ENCODE measurements around the gene KLHL36.
A peak's percentile ranks its signal among the peaks of the same experiment; 100 is the strongest.

KLHL36 gene

DNA sequence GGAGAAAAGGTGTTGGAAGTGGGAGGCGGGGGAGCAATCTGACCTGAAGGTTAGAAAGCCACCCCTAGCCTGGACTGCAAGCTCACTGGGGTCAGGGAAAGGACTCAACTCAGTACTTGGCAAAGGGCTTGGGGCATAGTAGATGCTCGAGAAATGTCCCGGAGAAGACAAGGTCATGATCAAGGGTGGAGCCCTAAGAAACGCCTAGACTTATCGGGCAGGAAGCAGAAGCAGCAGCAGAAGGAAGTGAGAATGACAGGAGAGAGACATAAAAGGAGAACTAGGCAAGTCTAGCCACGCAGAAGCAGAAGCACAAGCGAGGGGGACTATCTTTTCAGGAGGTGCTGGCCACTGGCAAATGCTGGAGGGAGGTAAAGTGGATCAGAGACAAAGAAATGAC, 40.6 kb upstream of the KLHL36 start:
- Histone ChIP-seq H3K27me3 (ENCODE audit: low read depth, low read length) (no peaks in the 10 kb centered on the region), H3K36me3 (ENCODE audit: control insufficient read depth in 1 of 2, insufficient read depth in 2 of 2, low read length in 2 of 2) (no peaks in the 10 kb centered on the region), H3K27ac (ENCODE audit: low read length) (no peak overlapping the region), H3K4me3 (ENCODE audit: low read depth in 1 of 2, low read length in 2 of 2) (no peak overlapping the region), H3K4me1 (ENCODE audit: control insufficient read depth in 1 of 2, insufficient read depth in 2 of 2, low read length in 2 of 2) (peaks cover 0 to 25% of the 10 kb centered on the region in 2 donors), H3K9me3 (ENCODE audit: control insufficient read depth in 1 of 2, low read length in 2 of 2) (no peaks in the 10 kb centered on the region)

DNA sequence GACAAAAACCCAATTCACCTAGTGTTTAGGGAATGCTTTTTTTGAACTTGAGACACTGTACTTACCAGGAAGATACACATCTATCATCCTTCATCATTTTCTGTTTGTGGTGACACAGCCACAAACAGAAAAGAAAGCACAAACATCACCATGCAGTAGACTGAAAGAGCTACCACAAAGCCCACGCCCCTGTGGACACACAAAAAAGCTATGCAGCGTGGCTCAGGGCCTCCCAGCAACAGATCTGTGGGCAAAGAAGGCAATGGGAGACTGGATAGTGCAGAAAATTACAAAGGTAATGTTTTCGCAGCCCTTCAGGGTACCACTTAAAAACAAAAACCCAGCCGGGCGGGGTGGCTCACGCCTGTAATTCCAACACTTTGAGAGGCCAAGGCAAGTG, 40.0 kb upstream of the KLHL36 start:
- H3K4me3 ChIP-seq (ENCODE audit: low read depth in 1 of 2, low read length in 2 of 2), result no peak overlapping the region
- H3K9me3 ChIP-seq (ENCODE audit: control insufficient read depth in 1 of 2, low read length in 2 of 2), result no peaks in the 10 kb centered on the region
- H3K27ac ChIP-seq (ENCODE audit: low read length), result no peak overlapping the region
- H3K36me3 ChIP-seq (ENCODE audit: control insufficient read depth in 1 of 2, insufficient read depth in 2 of 2, low read length in 2 of 2), result no peaks in the 10 kb centered on the region
- H3K27me3 ChIP-seq (ENCODE audit: low read depth, low read length), result no peaks in the 10 kb centered on the region
- H3K4me1 ChIP-seq (ENCODE audit: control insufficient read depth in 1 of 2, insufficient read depth in 2 of 2, low read length in 2 of 2), result peaks cover under 1 to 25% of the 10 kb centered on the region in 2 donors

DNA sequence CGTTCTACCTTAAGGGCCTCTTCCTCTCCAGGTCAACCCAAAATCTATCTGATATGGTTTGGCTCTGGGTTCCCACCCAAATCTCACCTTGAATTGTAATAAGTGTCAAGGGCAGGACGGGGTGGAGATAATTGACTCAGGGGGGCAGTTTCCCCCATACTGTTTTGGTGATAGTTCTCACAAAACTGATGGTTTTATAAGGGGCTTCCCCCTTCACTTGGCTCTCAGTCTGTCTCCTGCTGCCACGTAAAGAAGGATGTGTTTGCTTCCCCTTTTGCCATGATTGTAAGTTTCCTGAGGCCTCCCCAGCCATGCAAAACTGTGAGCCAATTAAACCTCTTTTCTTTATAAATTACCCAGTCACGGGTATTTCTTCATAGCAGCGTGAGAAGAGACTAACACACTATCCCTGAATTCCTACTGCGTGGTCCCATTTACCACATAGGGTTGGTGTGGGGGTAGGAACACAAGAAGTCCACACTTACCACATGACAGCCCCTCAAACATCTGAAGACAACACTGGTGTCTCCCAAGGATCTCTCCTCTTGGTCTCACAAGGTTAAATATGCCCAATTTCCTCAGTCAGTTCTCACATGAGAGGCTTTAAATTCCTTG, 38.6 kb upstream of the KLHL36 start:
- Histone ChIP-seq H3K27ac (ENCODE audit: low read length) (peak overlapping the region; percentile 20), H3K4me1 (ENCODE audit: control insufficient read depth in 1 of 2, insufficient read depth in 2 of 2, low read length in 2 of 2) (peaks cover 8 to 31% of the 10 kb centered on the region in 2 donors), H3K9me3 (ENCODE audit: control insufficient read depth in 1 of 2, low read length in 2 of 2) (no peaks in the 10 kb centered on the region), H3K27me3 (ENCODE audit: low read depth, low read length) (no peaks in the 10 kb centered on the region), H3K4me3 (ENCODE audit: low read depth in 1 of 2, low read length in 2 of 2) (no peak overlapping the region), H3K36me3 (ENCODE audit: control insufficient read depth in 1 of 2, insufficient read depth in 2 of 2, low read length in 2 of 2) (no peaks in the 10 kb centered on the region)

DNA sequence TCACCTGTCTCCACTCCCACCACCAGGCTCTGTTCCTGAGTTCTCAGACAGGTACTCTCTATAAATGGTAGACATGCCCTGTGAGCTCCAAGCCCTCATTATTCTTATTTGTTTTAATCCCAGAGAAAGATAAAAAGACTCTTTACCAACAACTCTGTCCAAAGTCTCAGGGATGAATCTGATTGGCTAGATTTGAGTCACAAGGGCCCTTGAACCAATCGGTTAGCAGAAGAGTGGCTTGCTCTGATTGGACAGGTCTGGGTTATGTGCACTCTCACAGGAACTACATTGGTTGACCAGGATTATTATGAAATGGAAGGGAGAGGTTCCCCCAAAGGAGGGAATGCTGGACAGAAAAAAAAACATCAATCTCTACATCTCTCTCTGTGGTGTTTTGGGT, 37.9 kb upstream of the KLHL36 start:
- Histone ChIP-seq H3K27me3 (ENCODE audit: low read depth, low read length) (no peaks in the 10 kb centered on the region), H3K36me3 (ENCODE audit: control insufficient read depth in 1 of 2, insufficient read depth in 2 of 2, low read length in 2 of 2) (no peaks in the 10 kb centered on the region), H3K4me3 (ENCODE audit: low read depth in 1 of 2, low read length in 2 of 2) (no peak overlapping the region), H3K27ac (ENCODE audit: low read length) (no peak overlapping the region), H3K9me3 (ENCODE audit: control insufficient read depth in 1 of 2, low read length in 2 of 2) (no peaks in the 10 kb centered on the region), H3K4me1 (ENCODE audit: control insufficient read depth in 1 of 2, insufficient read depth in 2 of 2, low read length in 2 of 2) (peaks cover 8 to 35% of the 10 kb centered on the region in 2 donors)

DNA sequence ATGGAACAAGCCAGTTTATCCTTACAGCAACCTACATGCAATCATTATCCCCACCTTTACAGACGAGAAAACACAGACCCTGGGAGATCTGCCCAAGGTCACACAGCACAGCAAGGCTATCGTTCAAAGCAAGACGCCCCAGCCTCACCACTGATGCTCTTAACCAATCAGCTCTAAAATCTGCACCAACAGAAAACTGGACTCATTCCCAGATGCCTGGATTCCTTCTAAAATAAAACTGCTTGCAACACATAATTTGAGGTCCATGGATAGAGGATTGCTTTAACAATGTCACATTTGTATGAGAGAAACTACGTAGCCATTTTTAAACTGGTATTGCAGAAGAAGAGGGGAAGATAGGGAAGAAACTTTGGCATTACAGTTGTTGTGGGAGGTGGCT, 37.3 kb upstream of the KLHL36 start:
- Histone ChIP-seq H3K27me3 (ENCODE audit: low read depth, low read length) (no peaks in the 10 kb centered on the region), H3K4me3 (ENCODE audit: low read depth in 1 of 2, low read length in 2 of 2) (no peak overlapping the region), H3K36me3 (ENCODE audit: control insufficient read depth in 1 of 2, insufficient read depth in 2 of 2, low read length in 2 of 2) (no peaks in the 10 kb centered on the region), H3K27ac (ENCODE audit: low read length) (no peak overlapping the region), H3K4me1 (ENCODE audit: control insufficient read depth in 1 of 2, insufficient read depth in 2 of 2, low read length in 2 of 2) (peaks cover 8 to 39% of the 10 kb centered on the region in 2 donors), H3K9me3 (ENCODE audit: control insufficient read depth in 1 of 2, low read length in 2 of 2) (no peaks in the 10 kb centered on the region)

DNA sequence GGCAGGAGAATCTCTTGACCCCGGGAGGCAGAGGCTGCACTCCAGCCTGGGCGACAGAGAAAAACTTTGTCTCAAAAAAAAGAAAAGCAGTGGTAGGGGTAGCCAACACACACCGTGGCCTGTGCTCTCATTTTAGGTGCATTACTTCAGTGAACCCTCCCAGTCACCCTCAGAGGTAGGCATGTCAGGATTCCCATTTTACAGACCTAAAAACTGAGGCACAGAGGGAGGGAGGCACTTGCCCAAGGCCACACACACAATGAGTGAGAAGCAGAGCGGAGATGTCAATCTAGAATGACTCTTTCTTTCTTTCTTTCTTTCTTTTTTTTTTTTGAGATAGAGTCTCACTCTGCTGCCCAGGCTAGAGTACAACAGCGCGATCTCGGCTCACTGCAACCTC, 35.6 kb upstream of the KLHL36 start:
- Histone ChIP-seq H3K27me3 (ENCODE audit: low read depth, low read length) (no peaks in the 10 kb centered on the region), H3K9me3 (ENCODE audit: control insufficient read depth in 1 of 2, low read length in 2 of 2) (no peaks in the 10 kb centered on the region), H3K4me3 (ENCODE audit: low read depth in 1 of 2, low read length in 2 of 2) (no peak overlapping the region), H3K27ac (ENCODE audit: low read length) (no peak overlapping the region), H3K36me3 (ENCODE audit: control insufficient read depth in 1 of 2, insufficient read depth in 2 of 2, low read length in 2 of 2) (no peaks in the 10 kb centered on the region), H3K4me1 (ENCODE audit: control insufficient read depth in 1 of 2, insufficient read depth in 2 of 2, low read length in 2 of 2) (peaks cover 8 to 53% of the 10 kb centered on the region in 2 donors)

DNA sequence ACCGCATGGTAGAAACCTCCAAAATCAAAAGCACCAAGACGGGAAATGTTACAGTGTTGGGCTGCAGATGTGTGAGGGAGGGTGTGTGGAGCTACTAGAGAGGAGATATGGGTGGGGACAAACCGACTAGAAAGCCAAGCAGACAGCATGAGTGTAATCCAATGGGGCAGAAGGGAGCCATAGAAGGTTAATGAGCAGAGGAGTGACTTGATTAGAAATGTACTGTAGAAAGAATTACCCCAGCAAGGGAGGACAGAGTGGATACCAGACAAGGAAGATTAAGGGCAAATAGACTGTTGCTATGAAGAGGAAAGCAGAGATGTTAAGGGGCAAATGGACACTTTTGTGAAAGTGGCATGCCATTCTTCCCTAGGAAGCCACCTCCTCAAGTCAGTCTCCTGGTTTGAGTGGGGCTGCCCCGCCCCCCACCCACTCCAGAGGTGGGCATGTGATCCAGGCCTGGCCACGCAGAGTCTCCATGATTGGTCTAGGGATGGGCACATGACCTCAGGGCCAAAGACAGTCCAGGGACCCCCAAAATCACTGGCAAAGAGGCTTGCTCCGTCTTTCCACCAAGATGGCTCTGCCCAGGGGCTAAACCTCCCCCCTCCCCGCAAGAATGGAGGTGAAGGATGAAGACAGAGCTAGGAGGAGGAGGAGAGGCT, 34.8 kb upstream of the KLHL36 start:
- no peaks in the 10 kb centered on the region for H3K36me3 ChIP-seq (ENCODE audit: control insufficient read depth in 1 of 2, insufficient read depth in 2 of 2, low read length in 2 of 2)
- peak overlapping the region; percentile 16 for H3K27ac ChIP-seq (ENCODE audit: low read length)
- H3K4me1 ChIP-seq (ENCODE audit: control insufficient read depth in 1 of 2, insufficient read depth in 2 of 2, low read length in 2 of 2), result peaks cover 9 to 55% of the 10 kb centered on the region in 2 donors

DNA sequence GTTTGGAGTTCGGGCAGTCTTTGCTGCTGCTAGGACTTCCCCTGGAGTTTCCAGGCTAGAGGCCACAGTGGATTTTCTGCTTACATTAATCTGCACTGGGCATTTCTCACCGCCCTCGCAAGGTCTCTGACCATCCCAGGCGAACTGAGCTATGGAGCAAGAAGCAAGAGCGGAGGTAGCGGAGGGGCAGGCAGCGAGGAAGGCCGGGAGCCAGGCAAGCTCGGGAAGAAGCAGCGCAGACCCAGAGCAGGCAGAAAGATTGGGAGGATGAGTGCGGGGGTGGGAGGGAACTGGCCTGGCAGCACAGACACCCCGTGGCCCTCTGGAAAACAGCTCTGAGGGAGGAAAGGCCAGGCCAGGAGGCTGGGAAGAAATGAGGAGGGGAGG, 34.2 kb upstream of the KLHL36 start:
- Histone ChIP-seq H3K4me1 (ENCODE audit: control insufficient read depth in 1 of 2, insufficient read depth in 2 of 2, low read length in 2 of 2) (peaks cover 12 to 57% of the 10 kb centered on the region in 2 donors), H3K4me3 (ENCODE audit: low read depth in 1 of 2, low read length in 2 of 2) (peak overlapping the region in 1 of 2 donors; percentile 3), H3K27ac (ENCODE audit: low read length) (peak overlapping the region; percentile 16), H3K27me3 (ENCODE audit: low read depth, low read length) (no peaks in the 10 kb centered on the region), H3K9me3 (ENCODE audit: control insufficient read depth in 1 of 2, low read length in 2 of 2) (no peaks in the 10 kb centered on the region), H3K36me3 (ENCODE audit: control insufficient read depth in 1 of 2, insufficient read depth in 2 of 2, low read length in 2 of 2) (no peaks in the 10 kb centered on the region)

More for the DNA sequence above, 34.8 kb upstream of the KLHL36 start:
- H3K9me3 ChIP-seq (ENCODE audit: control insufficient read depth in 1 of 2, low read length in 2 of 2), result no peaks in the 10 kb centered on the region
- H3K27me3 ChIP-seq (ENCODE audit: low read depth, low read length), result no peaks in the 10 kb centered on the region
- H3K4me3 ChIP-seq (ENCODE audit: low read depth in 1 of 2, low read length in 2 of 2), result peak overlapping the region in 1 of 2 donors; percentile 3

DNA sequence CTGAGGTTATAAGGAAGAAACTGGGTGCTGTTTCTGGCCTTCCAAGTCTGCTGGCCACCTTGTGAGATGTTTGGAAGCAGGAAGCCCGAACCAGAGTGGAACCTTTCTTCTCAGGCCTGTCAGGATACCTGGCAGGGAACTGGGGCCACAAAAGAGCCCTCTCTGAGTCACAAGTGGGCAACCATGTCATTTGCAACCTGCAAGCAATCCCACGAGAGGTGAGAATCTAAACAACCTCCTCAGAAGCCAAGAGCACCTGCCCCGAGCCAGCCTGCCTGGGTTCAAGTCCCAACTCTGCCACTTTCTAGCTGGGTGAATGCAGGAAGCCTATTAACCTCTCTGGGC, 33.7 kb upstream of the KLHL36 start:
- no peaks in the 10 kb centered on the region for H3K27me3 ChIP-seq (ENCODE audit: low read depth, low read length)
- no peaks in the 10 kb centered on the region for H3K36me3 ChIP-seq (ENCODE audit: control insufficient read depth in 1 of 2, insufficient read depth in 2 of 2, low read length in 2 of 2)
- no peaks in the 10 kb centered on the region for H3K9me3 ChIP-seq (ENCODE audit: control insufficient read depth in 1 of 2, low read length in 2 of 2)
- H3K4me3 ChIP-seq (ENCODE audit: low read depth in 1 of 2, low read length in 2 of 2), result peak overlapping the region; percentile 3 to 42
- peaks cover 12 to 57% of the 10 kb centered on the region in 2 donors for H3K4me1 ChIP-seq (ENCODE audit: control insufficient read depth in 1 of 2, insufficient read depth in 2 of 2, low read length in 2 of 2)
- H3K27ac ChIP-seq (ENCODE audit: low read length), result peak overlapping the region; percentile 16

DNA sequence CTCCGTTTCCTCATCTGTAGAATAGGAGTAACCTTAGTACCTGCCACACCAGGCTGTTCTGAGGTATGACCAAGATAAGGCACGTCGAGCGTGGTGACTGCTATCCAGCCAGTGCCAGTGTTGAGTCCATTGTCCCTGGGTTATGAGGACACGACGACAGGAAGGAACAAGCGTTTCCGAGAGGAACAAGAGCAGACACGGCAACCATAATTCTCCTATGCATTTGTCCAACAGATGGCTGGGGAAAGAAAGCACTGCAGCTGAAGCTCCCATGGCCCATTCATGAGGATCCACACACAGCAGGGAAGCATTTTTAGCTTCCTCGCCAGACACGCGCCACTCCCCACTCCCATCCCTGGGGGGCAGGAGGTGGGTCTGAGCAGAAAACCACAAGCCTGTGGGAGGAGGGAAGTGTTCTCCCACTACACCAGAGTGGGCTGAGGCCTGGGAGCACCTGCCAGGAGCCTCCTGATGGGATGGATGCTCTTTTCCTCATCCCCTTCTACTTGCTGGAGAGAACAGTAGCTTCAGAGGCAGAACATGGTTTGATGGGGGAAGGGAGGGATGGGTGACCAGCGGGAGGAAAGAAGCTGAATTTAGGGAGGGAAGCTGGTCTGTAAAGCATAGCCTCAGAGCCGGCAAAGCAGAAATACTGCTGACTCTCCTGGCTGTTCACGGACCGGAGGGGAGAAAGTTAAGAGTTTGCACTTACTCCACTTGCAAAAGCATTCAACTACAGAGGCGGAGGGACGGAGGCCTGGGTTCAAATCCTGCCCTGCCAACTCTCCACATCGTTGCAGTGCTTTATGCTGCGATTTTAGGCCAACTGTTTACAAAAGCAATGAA, 33.1 kb upstream of the KLHL36 start:
- Histone ChIP-seq H3K4me1 (ENCODE audit: control insufficient read depth in 1 of 2, insufficient read depth in 2 of 2, low read length in 2 of 2) (peaks cover 12 to 57% of the 10 kb centered on the region in 2 donors), H3K4me3 (ENCODE audit: low read depth in 1 of 2, low read length in 2 of 2) (peak overlapping the region; percentile 9 to 42), H3K27me3 (ENCODE audit: low read depth, low read length) (no peaks in the 10 kb centered on the region), H3K36me3 (ENCODE audit: control insufficient read depth in 1 of 2, insufficient read depth in 2 of 2, low read length in 2 of 2) (no peaks in the 10 kb centered on the region), H3K27ac (ENCODE audit: low read length) (peak overlapping the region; percentile 16), H3K9me3 (ENCODE audit: control insufficient read depth in 1 of 2, low read length in 2 of 2) (no peaks in the 10 kb centered on the region)

DNA sequence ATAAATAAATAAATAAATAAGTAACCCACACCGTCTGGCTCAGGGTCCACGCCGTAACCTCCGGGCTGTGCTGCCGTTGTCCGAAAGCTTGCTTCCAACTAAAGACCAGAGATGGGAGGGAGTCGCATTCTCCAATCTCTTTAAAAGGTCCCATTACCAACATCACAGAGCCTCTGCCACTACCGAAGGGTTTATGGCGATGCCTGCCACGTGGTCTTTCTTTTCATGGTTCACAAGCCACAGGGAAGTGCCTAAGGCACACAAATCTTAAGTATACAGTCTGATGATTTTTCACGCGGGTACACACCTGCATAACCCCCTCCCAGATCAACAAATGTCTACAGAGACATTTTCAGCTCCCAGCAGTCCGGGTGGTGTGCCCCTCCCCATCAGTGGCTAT, 31.8 kb upstream of the KLHL36 start:
- Histone ChIP-seq H3K27ac (ENCODE audit: low read length) (peak overlapping the region; percentile 19), H3K36me3 (ENCODE audit: control insufficient read depth in 1 of 2, insufficient read depth in 2 of 2, low read length in 2 of 2) (no peaks in the 10 kb centered on the region), H3K4me1 (ENCODE audit: control insufficient read depth in 1 of 2, insufficient read depth in 2 of 2, low read length in 2 of 2) (peaks cover 12 to 49% of the 10 kb centered on the region in 2 donors), H3K27me3 (ENCODE audit: low read depth, low read length) (no peaks in the 10 kb centered on the region), H3K4me3 (ENCODE audit: low read depth in 1 of 2, low read length in 2 of 2) (peak overlapping the region; percentile 77 to 87), H3K9me3 (ENCODE audit: control insufficient read depth in 1 of 2, low read length in 2 of 2) (no peaks in the 10 kb centered on the region)
